ENCODE data around the gene RNF224. TPM values are rescaled to one million over a fixed set of nuclear protein-coding genes. Genes with fewer than 3 reads are reported as not detected.

Gene RNF224
- total and polyA plus RNA-seq, 10 of the 15 experiments (the other 5 are each of a cell fraction or from before 2014, with no cell fraction given), result not detected

DNA sequence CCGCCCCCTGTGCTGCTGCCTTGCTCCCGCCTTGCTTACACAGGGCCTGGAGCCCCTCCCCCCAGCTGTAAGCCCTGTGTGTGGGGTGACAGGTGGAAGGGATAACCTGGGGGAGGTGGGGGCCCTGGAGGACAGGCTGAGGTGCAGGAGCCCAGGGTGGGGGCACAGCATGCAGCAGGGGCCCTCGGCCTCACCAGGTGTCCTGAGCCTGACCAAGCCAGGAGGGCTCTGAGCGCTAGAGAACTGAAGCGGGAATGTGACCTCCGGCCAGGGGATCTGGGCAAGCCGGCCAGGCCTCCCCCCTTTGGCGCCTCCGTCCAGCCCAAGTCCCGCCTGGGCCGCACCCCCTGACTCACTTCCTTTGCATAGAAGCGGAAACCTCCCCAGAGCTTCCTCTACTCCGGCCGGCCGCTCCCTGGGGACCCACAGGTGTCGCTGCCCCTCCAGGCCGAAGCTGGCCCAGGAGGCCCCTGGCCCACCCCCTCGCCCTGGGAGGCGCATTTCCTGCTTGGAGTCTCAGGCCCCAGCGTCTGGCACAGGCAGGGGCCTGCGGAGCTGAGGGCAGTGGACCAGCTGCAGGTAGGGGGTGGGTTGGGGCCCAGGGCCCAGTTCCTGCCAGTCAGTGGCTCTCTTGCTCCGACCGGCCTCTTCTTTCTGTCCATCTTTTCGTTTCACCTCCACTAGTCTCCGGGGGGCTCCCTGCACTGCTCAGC is 50.2 kb downstream of the RNF224 start, which contains the start of gene TOR4A:
Gene TOR4A (plus strand): TSS at position 398 of the 713 bp plus-strand sequence. CDS start 964 bp downstream, outside the sequence.
- Histone ChIP-seq H3K27me3 (replicated peaks in 1 of 2; ENCODE audit: control insufficient read depth in 2 of 2, insufficient read depth in 2 of 2, low read length in 1 of 2) (no peaks in the 10 kb centered on the region), H2AFZ (ENCODE audit: control insufficient read depth, low read depth, low read length) (peak within 1 kb of the TSS; percentile 45)
- TF ChIP-seq, protein P1, sequence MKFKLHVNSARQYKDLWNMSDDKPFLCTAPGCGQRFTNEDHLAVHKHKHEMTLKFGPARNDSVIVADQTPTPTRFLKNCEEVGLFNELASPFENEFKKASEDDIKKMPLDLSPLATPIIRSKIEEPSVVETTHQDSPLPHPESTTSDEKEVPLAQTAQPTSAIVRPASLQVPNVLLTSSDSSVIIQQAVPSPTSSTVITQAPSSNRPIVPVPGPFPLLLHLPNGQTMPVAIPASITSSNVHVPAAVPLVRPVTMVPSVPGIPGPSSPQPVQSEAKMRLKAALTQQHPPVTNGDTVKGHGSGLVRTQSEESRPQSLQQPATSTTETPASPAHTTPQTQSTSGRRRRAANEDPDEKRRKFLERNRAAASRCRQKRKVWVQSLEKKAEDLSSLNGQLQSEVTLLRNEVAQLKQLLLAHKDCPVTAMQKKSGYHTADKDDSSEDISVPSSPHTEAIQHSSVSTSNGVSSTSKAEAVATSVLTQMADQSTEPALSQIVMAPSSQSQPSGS (IDR thresholded peaks at IDR 0.05; ENCODE audit: low read length), result no peak
- TF ChIP-seq SREBF2 (IDR thresholded peaks at IDR 0.05; ENCODE audit: low read length) (no peak), BHLHE40 (IDR thresholded peaks at IDR 0.05; ENCODE audit: borderline replicate concordance in 1 of 2, low read depth in 2 of 2, low read length in 1 of 2) (peak; percentile 39 to 59; a peak in 3 of 4 replicates), DPF2 (IDR thresholded peaks at IDR 0.05) (peak; percentile 46), MYC (IDR thresholded peaks at IDR 0.05; ENCODE audit: insufficient read depth, insufficient read length, insufficient replicate concordance, low read length, severe bottlenecking) (no peak), MEF2B (IDR thresholded peaks at IDR 0.05; ENCODE audit: partially characterized antibody, poor library complexity, severe bottlenecking) (peak; percentile 98), SREBF1 (IDR thresholded peaks at IDR 0.05; ENCODE audit: low read length) (no peak), YY1 (IDR thresholded peaks at IDR 0.05; ENCODE audit: low read depth, low read length) (no peak), HDGF (IDR thresholded peaks at IDR 0.05) (no peak), HDAC2 (IDR thresholded peaks at IDR 0.05) (no peak), SIX5 (IDR thresholded peaks at IDR 0.05; ENCODE audit: low read depth, low read length, severe bottlenecking) (no peak), ETV6 (conservative IDR thresholded peaks at IDR 0.05 in 1 of 2, IDR thresholded peaks at IDR 0.05 in 1 of 2; ENCODE audit: borderline replicate concordance in 1 of 2, low read depth in 1 of 2) (peak in 1 of 2 experiments; percentile 36; a peak in 2 of 4 replicates)
- TF ChIP-seq, protein P2, sequence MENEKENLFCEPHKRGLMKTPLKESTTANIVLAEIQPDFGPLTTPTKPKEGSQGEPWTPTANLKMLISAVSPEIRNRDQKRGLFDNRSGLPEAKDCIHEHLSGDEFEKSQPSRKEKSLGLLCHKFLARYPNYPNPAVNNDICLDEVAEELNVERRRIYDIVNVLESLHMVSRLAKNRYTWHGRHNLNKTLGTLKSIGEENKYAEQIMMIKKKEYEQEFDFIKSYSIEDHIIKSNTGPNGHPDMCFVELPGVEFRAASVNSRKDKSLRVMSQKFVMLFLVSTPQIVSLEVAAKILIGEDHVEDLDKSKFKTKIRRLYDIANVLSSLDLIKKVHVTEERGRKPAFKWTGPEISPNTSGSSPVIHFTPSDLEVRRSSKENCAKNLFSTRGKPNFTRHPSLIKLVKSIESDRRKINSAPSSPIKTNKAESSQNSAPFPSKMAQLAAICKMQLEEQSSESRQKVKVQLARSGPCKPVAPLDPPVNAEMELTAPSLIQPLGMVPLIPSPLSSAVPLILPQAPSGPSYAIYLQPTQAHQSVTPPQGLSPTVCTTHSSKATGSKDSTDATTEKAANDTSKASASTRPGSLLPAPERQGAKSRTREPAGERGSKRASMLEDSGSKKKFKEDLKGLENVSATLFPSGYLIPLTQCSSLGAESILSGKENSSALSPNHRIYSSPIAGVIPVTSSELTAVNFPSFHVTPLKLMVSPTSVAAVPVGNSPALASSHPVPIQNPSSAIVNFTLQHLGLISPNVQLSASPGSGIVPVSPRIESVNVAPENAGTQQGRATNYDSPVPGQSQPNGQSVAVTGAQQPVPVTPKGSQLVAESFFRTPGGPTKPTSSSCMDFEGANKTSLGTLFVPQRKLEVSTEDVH (IDR thresholded peaks at IDR 0.05; ENCODE audit: low read depth, partially characterized antibody), result no peak
- TF ChIP-seq, protein P3, sequence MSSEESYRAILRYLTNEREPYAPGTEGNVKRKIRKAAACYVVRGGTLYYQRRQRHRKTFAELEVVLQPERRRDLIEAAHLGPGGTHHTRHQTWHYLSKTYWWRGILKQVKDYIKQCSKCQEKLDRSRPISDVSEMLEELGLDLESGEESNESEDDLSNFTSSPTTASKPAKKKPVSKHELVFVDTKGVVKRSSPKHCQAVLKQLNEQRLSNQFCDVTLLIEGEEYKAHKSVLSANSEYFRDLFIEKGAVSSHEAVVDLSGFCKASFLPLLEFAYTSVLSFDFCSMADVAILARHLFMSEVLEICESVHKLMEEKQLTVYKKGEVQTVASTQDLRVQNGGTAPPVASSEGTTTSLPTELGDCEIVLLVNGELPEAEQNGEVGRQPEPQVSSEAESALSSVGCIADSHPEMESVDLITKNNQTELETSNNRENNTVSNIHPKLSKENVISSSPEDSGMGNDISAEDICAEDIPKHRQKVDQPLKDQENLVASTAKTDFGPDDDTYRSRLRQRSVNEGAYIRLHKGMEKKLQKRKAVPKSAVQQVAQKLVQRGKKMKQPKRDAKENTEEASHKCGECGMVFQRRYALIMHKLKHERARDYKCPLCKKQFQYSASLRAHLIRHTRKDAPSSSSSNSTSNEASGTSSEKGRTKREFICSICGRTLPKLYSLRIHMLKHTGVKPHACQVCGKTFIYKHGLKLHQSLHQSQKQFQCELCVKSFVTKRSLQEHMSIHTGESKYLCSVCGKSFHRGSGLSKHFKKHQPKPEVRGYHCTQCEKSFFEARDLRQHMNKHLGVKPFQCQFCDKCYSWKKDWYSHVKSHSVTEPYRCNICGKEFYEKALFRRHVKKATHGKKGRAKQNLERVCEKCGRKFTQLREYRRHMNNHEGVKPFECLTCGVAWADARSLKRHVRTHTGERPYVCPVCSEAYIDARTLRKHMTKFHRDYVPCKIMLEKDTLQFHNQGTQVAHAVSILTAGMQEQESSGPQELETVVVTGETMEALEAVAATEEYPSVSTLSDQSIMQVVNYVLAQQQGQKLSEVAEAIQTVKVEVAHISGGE (CRISPR knock-in tag; IDR thresholded peaks at IDR 0.05), result no peak

More for the DNA sequence above, 50.2 kb downstream of the RNF224 start, which contains the start of gene TOR4A:
- no TSS peak for BruUV-seq (replicated peaks)
- peaks cover 39% of the 10 kb centered on the region for H3K4me1 ChIP-seq (ENCODE audit: control insufficient read depth, insufficient read depth, low read length)
- peak; percentile 89 for ATAC-seq
- no peaks in the 10 kb centered on the region for H3K9me3 ChIP-seq (replicated peaks; ENCODE audit: control insufficient read depth, insufficient read depth, low read length)
- DNase-seq (ENCODE audit: low read depth, low spot score), result peak; percentile 42
- peak within 1 kb of the TSS; percentile 92 for H3K4me3 ChIP-seq
- H3K27ac ChIP-seq (ENCODE audit: control insufficient read depth, insufficient read depth), result peak within 1 kb of the TSS; percentile 95
- SMC1A ChIA-PET (ENCODE audit: uncharacterized antibody, unreplicated experiment), result interaction anchor here (0.6 to 1.6 kb wide), 3 partner anchors 40 to 127 kb away, joined by 3 to 6 read pairs (median 3); no protein-coding TSS in a partner anchor
- in situ Hi-C loops (cut with MboI), result no loop called here
- H3K4me2 ChIP-seq (ENCODE audit: control insufficient read depth, insufficient read depth), result peak within 1 kb of the TSS; percentile 97
- CTCF ChIA-PET, result interaction anchor here (0.6 to 1.6 kb wide), 15 partner anchors 10 to 249 kb away, joined by 3 to 6 read pairs (median 3); partner anchors contain the start of genes EXD3, NOXA1, NRARP and RNF224
- RAD21 ChIA-PET (ENCODE audit: unreplicated experiment), result interaction anchor here (0.5 to 1.8 kb wide), 12 partner anchors 9 to 121 kb away, joined by 3 to 14 read pairs (median 4); partner anchors contain the start of gene NRARP
- under 1% methylated on average over 24 of the region's 25 CpGs for WGBS (ENCODE audit: insufficient coverage, insufficient replicate concordance, low lambda C conversion rate, missing lambda C conversion rate)
- FAIRE-seq, result peak; percentile 93
- H3K79me2 ChIP-seq (ENCODE audit: control insufficient read depth, insufficient read depth, low read length), result peaks cover 19% of the 10 kb centered on the region
- H4K20me1 ChIP-seq (ENCODE audit: control insufficient read depth, insufficient read depth), result no peaks in the 10 kb centered on the region
- intact Hi-C loops (cut with micrococcal nuclease; ENCODE audit: unreplicated experiment), result no loop called here
- peak within 1 kb of the TSS; percentile 95 for H3K9ac ChIP-seq (ENCODE audit: control insufficient read depth, insufficient read depth, low read length)
- peaks cover 0 to 2% of the 10 kb centered on the region in 2 experiments; a peak in 2 of 4 replicates for H3K36me3 ChIP-seq (ENCODE audit: control insufficient read depth in 2 of 2, insufficient read depth in 2 of 2, low read length in 1 of 2)
- POLR2A ChIA-PET, result interaction anchor here (0.6 to 2.5 kb wide), 10 partner anchors 9 to 154 kb away, joined by 3 to 14 read pairs (median 4); partner anchors contain the start of genes EXD3, NOXA1 and TUBB4B

Measured in GM12878 (cell line).